Measurements from ENCODE around the gene CACNA1C. TPM values are rescaled to one million over a fixed set of nuclear protein-coding genes. Genes with fewer than 3 reads are reported as not detected.

CACNA1C gene
- total RNA-seq, 1 experiment from 2014 or later, result 1.1 TPM

DNA sequence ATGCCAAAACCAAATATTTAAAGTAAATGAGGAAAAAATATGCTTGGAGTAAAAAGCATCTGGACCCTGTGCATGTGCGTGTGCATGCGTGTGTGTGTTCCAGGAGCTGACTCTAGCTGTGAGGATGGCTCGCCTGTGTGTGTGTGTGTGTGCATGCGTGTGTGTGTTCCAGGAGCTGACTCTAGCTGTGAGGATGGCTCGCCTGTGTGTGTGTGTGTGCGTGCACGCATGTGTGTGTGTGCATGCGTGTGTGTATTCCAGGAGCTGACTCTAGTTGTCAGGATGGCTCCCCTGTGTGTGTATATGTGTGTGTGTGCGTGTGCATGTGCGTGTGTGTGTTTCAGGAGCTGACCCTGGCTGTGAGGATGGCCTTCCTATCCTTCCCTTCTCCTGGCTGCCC, 357.7 kb downstream of the CACNA1C start:
- TF ChIP-seq, protein P1, sequence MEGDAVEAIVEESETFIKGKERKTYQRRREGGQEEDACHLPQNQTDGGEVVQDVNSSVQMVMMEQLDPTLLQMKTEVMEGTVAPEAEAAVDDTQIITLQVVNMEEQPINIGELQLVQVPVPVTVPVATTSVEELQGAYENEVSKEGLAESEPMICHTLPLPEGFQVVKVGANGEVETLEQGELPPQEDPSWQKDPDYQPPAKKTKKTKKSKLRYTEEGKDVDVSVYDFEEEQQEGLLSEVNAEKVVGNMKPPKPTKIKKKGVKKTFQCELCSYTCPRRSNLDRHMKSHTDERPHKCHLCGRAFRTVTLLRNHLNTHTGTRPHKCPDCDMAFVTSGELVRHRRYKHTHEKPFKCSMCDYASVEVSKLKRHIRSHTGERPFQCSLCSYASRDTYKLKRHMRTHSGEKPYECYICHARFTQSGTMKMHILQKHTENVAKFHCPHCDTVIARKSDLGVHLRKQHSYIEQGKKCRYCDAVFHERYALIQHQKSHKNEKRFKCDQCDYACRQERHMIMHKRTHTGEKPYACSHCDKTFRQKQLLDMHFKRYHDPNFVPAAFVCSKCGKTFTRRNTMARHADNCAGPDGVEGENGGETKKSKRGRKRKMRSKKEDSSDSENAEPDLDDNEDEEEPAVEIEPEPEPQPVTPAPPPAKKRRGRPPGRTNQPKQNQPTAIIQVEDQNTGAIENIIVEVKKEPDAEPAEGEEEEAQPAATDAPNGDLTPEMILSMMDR (conservative IDR thresholded peaks at IDR 0.05), result no peak
- Histone ChIP-seq H2AFZ (ENCODE audit: low read length) (no peak overlapping the region), H4K20me1 (ENCODE audit: control insufficient read depth, insufficient read depth, insufficient read length) (no peaks in the 10 kb centered on the region), H4K8ac (replicated peaks; ENCODE audit: insufficient read length, low read depth, low read length) (no peak overlapping the region), H2BK15ac (ENCODE audit: low read depth, low read length) (no peak overlapping the region), H3K23me2 (ENCODE audit: insufficient read length, low read depth, low read length, poor library complexity, severe bottlenecking) (no peaks in the 10 kb centered on the region), H3K18ac (ENCODE audit: insufficient read length, low read depth, low read length) (no peak overlapping the region), H3T11ph (ENCODE audit: low read length) (no peak overlapping the region), H2BK12ac (ENCODE audit: insufficient read length, low read depth, low read length) (no peak overlapping the region), H3K23ac (ENCODE audit: insufficient read length, low read depth, low read length) (no peak overlapping the region), H3K14ac (ENCODE audit: insufficient read depth, low read length) (no peak overlapping the region; the same call in 1 of the 2 replicates), H3K4ac (ENCODE audit: low read depth, low read length) (no peak overlapping the region), H4K5ac (ENCODE audit: insufficient read length, low read depth, low read length) (no peak overlapping the region), H2AK5ac (ENCODE audit: insufficient read length, low read length) (no peak overlapping the region), H3K9ac (ENCODE audit: extremely low read depth, insufficient read length, low read length) (no peak overlapping the region), H3K56ac (ENCODE audit: insufficient read length, low read depth, low read length) (no peak overlapping the region), H3K27me3 (ENCODE audit: insufficient read depth, low read length) (no peaks in the 10 kb centered on the region), H3K4me1 (ENCODE audit: insufficient read depth, low read length) (no peaks in the 10 kb centered on the region), H2BK5ac (ENCODE audit: insufficient read length, low read length) (no peak overlapping the region), H3K9me3 (ENCODE audit: control insufficient read depth, low read depth, low read length) (no peaks in the 10 kb centered on the region), H3K79me1 (ENCODE audit: insufficient read depth, low read depth, low read length, poor library complexity, severe bottlenecking) (no peaks in the 10 kb centered on the region), H3K27ac (ENCODE audit: insufficient read length, low read depth, low read length) (no peak overlapping the region), H3K4me2 (ENCODE audit: insufficient read depth, insufficient read length, low read length) (no peak overlapping the region), H3K79me2 (ENCODE audit: insufficient read depth, low read length) (no peaks in the 10 kb centered on the region), H4K91ac (ENCODE audit: insufficient read length, low read depth, low read length) (no peak overlapping the region), H2BK120ac (ENCODE audit: low read depth, low read length, poor library complexity, severe bottlenecking) (no peak overlapping the region), H2BK20ac (ENCODE audit: low read depth, low read length, poor library complexity, severe bottlenecking) (no peak overlapping the region)
- WGBS (ENCODE audit: extremely low coverage, insufficient read length, low lambda C conversion rate), result no CpG with 5 or more reads among the region's 10 CpGs
- Mint-ChIP-seq H3K27ac (no peak overlapping the region), H3K4me3 (no peak overlapping the region), H3K4me1 (peaks cover 24 to 35% of the 10 kb centered on the region in 2 experiments), H3K27me3 (ENCODE audit: low read depth) (no peaks in the 10 kb centered on the region; the same call in 1 of the 2 replicates), H3K9me3 (no peaks in the 10 kb centered on the region), H3K36me3 (ENCODE audit: insufficient read depth in 1 of 3, low read depth in 3 of 3) (no peaks in the 10 kb centered on the region)
- DNase-seq, result no peak

Measured in H9 (cell line).